BJ (cell line): ENCODE measurements around the gene SPHKAP. TPM values are rescaled to one million over a fixed set of nuclear protein-coding genes. Genes with fewer than 3 reads are reported as not detected.
"Not testable (repeated sequence)": the region's sequence is repeated elsewhere in the genome, so short reads cannot be mapped to it uniquely, and the experiment has no call there.

Source experiments
- CTCF ChIA-PET: fragments of 350-600 bp; formaldehyde crosslinking; extraction: SDS; loops from one replicate; lab custom pipeline; 2021; ENCODE audit warnings: antibody characterized with exemption, inconsistent platforms; lab: Yijun Ruan, JAX
- POLR2A ChIA-PET: fragments of 300-600 bp; sonication (Branson Sonifier 250); formaldehyde crosslinking; extraction: SDS; loops from one replicate; lab custom pipeline; 2021; ENCODE audit warnings: antibody characterized with exemption; lab: Charles Lee
- DNase-seq: peaks from one replicate; pipeline ENCODE4 v3.0.0-alpha.2; 2011; ENCODE audit warnings: low read depth
- H3K27me3 ChIP-seq: 2 replicates; pipeline ENCODE4 v1.6.0; 2011; ENCODE audit warnings: low read length; ENCODE audit not compliant: control insufficient read depth, insufficient read depth
- H3K36me3 ChIP-seq: 2 replicates; pipeline ENCODE4 v1.5.1; 2011; ENCODE audit warnings: low read length; ENCODE audit not compliant: control insufficient read depth, insufficient read depth
- H3K4me3 ChIP-seq: 2 replicates; pipeline ENCODE4 v1.5.1; 2011; ENCODE audit warnings: low read depth, mild to moderate bottlenecking, control low read depth, low read length
- polyA minus RNA-seq: library from RNA; depleted of rRNA, polyadenylated mRNA; stranded (reverse); fragments of >200 nt; gene quantifications from 2 replicates; pipeline ENCODE4 v1.2.3, GENCODE V29; 2011; rRNA and poly(A)+ RNA removed
- polyA plus RNA-seq: library from polyadenylated mRNA; depleted of rRNA; stranded (reverse); fragments of >200 nt; gene quantifications from 2 replicates; pipeline ENCODE4 v1.2.3, GENCODE V29; 2011; rRNA removed
- TF ChIP-seq, protein P1 (sequence below): IDR thresholded peaks from 2 replicates; pipeline ENCODE4 v1.5.1; 2011; ENCODE audit warnings: low read depth, mild to moderate bottlenecking, control low read depth, inconsistent platforms, low read length, moderate library complexity; ENCODE audit not compliant: insufficient read depth

The SPHKAP gene
- polyA plus RNA-seq (0.44 and 0.50 TPM in 2 replicates), polyA minus RNA-seq (1.6 and 2.8 TPM in 2 replicates)

DNA sequence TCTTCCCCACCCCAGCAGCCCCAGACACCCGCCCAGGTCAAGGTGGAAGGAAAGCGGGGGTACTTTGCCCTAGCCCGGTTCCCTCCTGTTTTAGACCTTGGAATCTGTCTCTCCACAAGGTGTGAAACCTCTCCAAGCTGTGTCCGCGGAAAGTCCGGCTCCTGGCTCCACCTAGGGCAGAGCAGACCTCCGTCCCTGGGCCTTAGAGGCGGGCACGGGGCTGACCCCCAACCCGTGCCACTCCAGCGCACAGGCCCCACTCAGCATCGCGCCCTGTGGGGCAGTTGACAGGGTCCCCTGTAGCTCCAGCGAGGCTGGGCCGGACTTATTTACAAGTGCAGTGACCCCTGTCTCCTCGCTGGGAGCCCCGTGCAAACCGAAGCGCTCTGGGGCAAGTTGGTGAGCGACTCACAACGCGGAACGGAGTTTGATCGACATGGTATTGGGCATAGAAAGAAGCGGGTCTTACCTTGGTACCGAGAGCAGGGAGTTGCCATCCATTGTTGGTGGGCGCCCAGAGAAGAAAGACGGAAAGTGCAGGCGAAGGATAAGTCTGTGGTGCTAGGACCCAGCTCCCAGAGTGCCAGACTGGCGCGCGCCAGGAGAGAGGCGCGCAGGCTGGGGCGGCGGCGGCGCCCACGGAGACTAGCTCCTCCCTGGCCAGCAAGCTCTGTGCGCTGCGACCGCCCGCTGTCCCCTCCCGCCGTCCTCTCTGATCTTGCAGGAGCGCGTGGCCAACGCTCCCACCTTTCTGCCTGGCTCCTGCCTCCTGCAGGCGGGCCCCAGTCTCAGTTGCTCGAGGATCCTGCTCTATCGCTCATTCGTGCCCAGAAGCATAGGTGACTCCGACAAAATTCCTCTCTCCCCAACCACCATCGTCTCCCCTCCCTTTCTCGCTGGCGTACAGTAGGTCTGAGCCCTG is at the start of gene SPHKAP:
SPHKAP (minus strand) TSS at position 590 of the 922 bp plus-strand sequence; CDS start at position 501, 89 bp downstream.
- TF ChIP-seq, protein P1, sequence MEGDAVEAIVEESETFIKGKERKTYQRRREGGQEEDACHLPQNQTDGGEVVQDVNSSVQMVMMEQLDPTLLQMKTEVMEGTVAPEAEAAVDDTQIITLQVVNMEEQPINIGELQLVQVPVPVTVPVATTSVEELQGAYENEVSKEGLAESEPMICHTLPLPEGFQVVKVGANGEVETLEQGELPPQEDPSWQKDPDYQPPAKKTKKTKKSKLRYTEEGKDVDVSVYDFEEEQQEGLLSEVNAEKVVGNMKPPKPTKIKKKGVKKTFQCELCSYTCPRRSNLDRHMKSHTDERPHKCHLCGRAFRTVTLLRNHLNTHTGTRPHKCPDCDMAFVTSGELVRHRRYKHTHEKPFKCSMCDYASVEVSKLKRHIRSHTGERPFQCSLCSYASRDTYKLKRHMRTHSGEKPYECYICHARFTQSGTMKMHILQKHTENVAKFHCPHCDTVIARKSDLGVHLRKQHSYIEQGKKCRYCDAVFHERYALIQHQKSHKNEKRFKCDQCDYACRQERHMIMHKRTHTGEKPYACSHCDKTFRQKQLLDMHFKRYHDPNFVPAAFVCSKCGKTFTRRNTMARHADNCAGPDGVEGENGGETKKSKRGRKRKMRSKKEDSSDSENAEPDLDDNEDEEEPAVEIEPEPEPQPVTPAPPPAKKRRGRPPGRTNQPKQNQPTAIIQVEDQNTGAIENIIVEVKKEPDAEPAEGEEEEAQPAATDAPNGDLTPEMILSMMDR, result no peak
- Histone ChIP-seq H3K4me3 (peak within 1 kb of the TSS; percentile 50), H3K36me3 (no peaks in the 10 kb centered on the region), H3K27me3 (no peaks in the 10 kb centered on the region; the same call in 1 of the 2 replicates)
- CTCF ChIA-PET, result no interaction called here
- POLR2A ChIA-PET, result no interaction called here
- no peak for DNase-seq

DNA sequence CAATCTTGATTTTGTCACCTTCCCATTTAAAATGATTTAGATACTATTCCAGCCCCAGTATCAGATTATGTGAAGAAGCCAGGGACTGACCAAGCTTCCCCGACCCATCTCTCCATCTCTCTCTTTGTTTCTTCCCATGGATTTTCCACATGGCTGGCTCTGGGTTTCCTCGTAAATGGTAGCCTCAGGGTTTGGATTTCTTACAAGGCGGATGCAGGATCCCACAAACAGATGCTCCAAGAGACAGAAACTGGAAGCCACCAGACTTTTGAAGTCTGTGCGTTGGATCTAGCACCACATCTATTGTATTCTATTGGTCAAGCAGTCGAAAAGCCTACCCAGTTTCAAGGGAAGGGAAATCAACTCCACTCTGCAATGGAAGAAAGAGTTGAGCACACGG is 46.0 kb upstream of the SPHKAP start:
- H3K4me3 ChIP-seq, result no peak overlapping the region
- H3K27me3 ChIP-seq, result no peaks in the 10 kb centered on the region
- TF ChIP-seq, protein P1, result no peak
- no peaks in the 10 kb centered on the region for H3K36me3 ChIP-seq
- ChIA-PET POLR2A (no interaction called here), CTCF (no interaction called here)
- DNase-seq, result no peak

GRCh38 chr2:228224410-228224809 is 42.9 kb upstream of the SPHKAP start:
- CTCF ChIA-PET, result no interaction called here
- Histone ChIP-seq H3K4me3 (no peak overlapping the region), H3K27me3 (no peaks in the 10 kb centered on the region), H3K36me3 (no peaks in the 10 kb centered on the region)
- POLR2A ChIA-PET, result no interaction called here
- TF ChIP-seq, protein P1, result no peak
- DNase-seq, result no peak

DNA sequence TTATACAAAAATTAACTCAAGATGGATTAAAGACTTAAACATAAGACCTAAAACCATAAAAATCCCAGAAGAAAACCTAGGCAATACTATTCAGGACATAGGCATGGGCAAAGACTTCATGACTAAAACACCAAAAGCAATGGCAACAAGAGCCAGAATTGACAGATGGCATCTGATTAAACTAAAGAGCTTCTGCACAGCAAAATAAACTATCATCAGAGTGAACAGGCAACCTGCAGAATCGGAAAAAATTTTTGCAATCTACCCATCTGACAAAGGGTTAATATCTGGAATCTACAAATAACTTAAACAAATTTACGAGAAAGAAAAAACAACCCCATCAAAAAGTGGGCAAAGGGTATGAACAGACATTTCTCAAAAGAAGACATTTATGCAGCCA is 37.1 kb upstream of the SPHKAP start:
- H3K36me3 ChIP-seq, POLR2A ChIA-PET, DNase-seq, CTCF ChIA-PET, H3K4me3 ChIP-seq, H3K27me3 ChIP-seq: not testable (repeated sequence)

DNA sequence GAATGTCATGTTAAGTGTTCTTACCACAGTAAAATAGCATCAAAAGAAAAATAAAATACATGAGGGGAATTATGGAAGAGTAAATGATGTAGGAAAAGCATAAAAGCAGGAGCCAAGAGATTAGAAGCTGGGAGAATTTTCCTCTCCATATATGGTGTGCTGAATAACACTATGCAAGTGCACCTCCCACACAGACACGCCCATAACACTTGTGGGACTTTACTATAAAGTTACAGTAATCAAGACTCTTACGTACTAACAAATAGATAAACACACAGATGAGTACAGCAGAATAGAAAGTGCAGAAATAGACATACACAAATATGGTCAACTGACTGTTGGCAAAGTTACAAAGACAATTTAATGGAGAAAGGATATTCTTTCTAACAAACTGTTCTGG is 16.0 kb upstream of the SPHKAP start:
- ChIA-PET POLR2A (no interaction called here), CTCF (no interaction called here)
- Histone ChIP-seq H3K4me3 (no peak overlapping the region), H3K36me3 (no peaks in the 10 kb centered on the region), H3K27me3 (no peaks in the 10 kb centered on the region)
- DNase-seq, result no peak
- TF ChIP-seq, protein P1, result no peak
